ENCODE results near the gene AGFG1.

DNA sequence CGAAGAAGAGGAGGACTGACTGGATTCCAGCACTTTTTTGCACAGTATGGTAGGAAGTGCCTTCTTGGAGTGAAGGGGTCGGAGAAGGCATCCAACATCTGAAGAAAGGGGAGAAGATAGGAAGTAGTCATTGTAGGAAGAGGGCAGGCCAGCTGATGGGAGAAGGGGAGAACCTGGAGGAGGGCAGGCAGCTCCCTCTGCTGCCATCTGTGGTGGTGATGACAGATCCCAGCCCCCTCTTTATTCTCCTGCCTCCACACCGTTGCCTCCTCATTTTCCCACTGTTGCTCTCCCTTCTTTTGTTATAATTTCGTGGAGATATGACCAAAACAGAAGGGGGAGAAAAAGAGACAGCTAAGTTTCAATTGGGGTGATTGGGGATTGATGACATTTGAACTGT lies 123.8 kb downstream of the AGFG1 start:
- TF ChIP-seq EZH2 (IDR thresholded peaks at IDR 0.05; ENCODE audit: borderline replicate concordance, low read depth, low read length, poor library complexity, severe bottlenecking) = no peak
- TF ChIP-seq, protein P1, sequence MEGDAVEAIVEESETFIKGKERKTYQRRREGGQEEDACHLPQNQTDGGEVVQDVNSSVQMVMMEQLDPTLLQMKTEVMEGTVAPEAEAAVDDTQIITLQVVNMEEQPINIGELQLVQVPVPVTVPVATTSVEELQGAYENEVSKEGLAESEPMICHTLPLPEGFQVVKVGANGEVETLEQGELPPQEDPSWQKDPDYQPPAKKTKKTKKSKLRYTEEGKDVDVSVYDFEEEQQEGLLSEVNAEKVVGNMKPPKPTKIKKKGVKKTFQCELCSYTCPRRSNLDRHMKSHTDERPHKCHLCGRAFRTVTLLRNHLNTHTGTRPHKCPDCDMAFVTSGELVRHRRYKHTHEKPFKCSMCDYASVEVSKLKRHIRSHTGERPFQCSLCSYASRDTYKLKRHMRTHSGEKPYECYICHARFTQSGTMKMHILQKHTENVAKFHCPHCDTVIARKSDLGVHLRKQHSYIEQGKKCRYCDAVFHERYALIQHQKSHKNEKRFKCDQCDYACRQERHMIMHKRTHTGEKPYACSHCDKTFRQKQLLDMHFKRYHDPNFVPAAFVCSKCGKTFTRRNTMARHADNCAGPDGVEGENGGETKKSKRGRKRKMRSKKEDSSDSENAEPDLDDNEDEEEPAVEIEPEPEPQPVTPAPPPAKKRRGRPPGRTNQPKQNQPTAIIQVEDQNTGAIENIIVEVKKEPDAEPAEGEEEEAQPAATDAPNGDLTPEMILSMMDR (conservative IDR thresholded peaks at IDR 0.05; ENCODE audit: low read depth, low read length) = no peak

All from A673 (cell line).